Subcutaneous adipose tissue (tissue), 4 donors: ENCODE results near the gene ANKRD24. TPM values are rescaled to one million over a fixed set of nuclear protein-coding genes. Genes with fewer than 3 reads are reported as not detected.

Experiments used
- CTCF ChIP-seq: fragments of 450-650 bp; IDR thresholded peaks from one replicate; pipeline ENCODE4 v1.5.1; 2016; ENCODE audit warnings: low read depth, mild to moderate bottlenecking, control low read depth, antibody characterized with exemption, moderate library complexity
- total RNA-seq, 4 donors: library from RNA; depleted of rRNA; stranded (reverse); fragments of >200 nt; gene quantifications; one replicate each; pipeline ENCODE4 v1.1.0, GENCODE V29; 2016

The ANKRD24 gene
- total RNA-seq, 4 donors from 2014 or later: 0.68 to 2.9 (median 1.6) TPM

- TF ChIP-seq CTCF: no peak
Observed at GRCh38 chr19:4224470-4224869, 42.0 kb downstream of the ANKRD24 start.

GRCh38 chr19:4225885-4226284, 43.4 kb downstream of the ANKRD24 start:
- TF ChIP-seq CTCF: no peak

GRCh38 chr19:4227771-4228170, 45.3 kb downstream of the ANKRD24 start:
- TF ChIP-seq CTCF: no peak

- TF ChIP-seq CTCF: no peak
Observed at GRCh38 chr19:4228765-4229178, 46.3 kb downstream of the ANKRD24 start.

- no peak for TF ChIP-seq CTCF
Observed at GRCh38 chr19:4229179-4229931, 46.9 kb downstream of the ANKRD24 start, which contains the start of gene EBI3. EBI3 (plus strand) TSS chr19:4229523; CDS start chr19:4229551, 28 bp downstream.

GRCh38 chr19:4232614-4233281, 50.3 kb downstream of the ANKRD24 start:
- TF ChIP-seq CTCF: no peak

GRCh38 chr19:4233282-4233853, 50.9 kb downstream of the ANKRD24 start:
- TF ChIP-seq CTCF: no peak
